GM12878 (cell line): Measurements from ENCODE around the gene LRRC3.

Experiments
- ATF7 ChIP-seq: fragments of 450-650 bp; IDR thresholded peaks from 2 replicates; pipeline ENCODE4 v1.6.1; 2016; ENCODE audit warnings: low read depth, mild to moderate bottlenecking
- BHLHE40 ChIP-seq, 2 experiments: fragments of 450-650 bp in 1 of 2; IDR thresholded peaks; 2 replicates each; pipeline ENCODE4 v1.6.1; 2011 to 2017; ENCODE audit warnings: low read depth in 2 of 2, borderline replicate concordance in 1 of 2, improper control_type of control experiment in 1 of 2, low read length in 1 of 2, mild to moderate bottlenecking in 1 of 2
- EZH2 ChIP-seq: IDR thresholded peaks from 2 replicates; pipeline ENCODE4 v1.6.1; 2012; ENCODE audit warnings: low read depth, mild to moderate bottlenecking, control low read depth, inconsistent platforms, low read length, borderline replicate concordance; ENCODE audit not compliant: control insufficient read depth
- GABPA ChIP-seq: IDR thresholded peaks from 2 replicates; pipeline ENCODE4 v1.6.1; 2014; ENCODE audit warnings: antibody characterized with exemption, low read depth, mild to moderate bottlenecking, inconsistent platforms
- MEF2A ChIP-seq: IDR thresholded peaks from 2 replicates; pipeline ENCODE4 v1.6.1; 2011; ENCODE audit warnings: low read depth, mild to moderate bottlenecking, low read length, moderate library complexity; ENCODE audit not compliant: insufficient read depth
- RUNX3 ChIP-seq: IDR thresholded peaks from 2 replicates; pipeline ENCODE4 v1.6.1; 2012; ENCODE audit warnings: low read length, inconsistent platforms
- SP1 ChIP-seq: IDR thresholded peaks from one replicate; pipeline ENCODE4 v1.6.1; 2011; ENCODE audit warnings: low read depth, low read length
- SUZ12 ChIP-seq: fragments of 200-600 bp; sonication (generic); IDR thresholded peaks from one replicate; pipeline ENCODE4 v1.6.1; 2018; ENCODE audit warnings: antibody characterized with exemption, mild to moderate bottlenecking; ENCODE audit not compliant: unreplicated experiment
- TAF1 ChIP-seq: IDR thresholded peaks from 2 replicates; pipeline ENCODE4 v1.6.1; 2011; ENCODE audit warnings: mild to moderate bottlenecking, low read depth, low read length, borderline replicate concordance
- ZNF274 ChIP-seq: IDR thresholded peaks from one replicate; pipeline ENCODE4 v1.8.0; 2011; ENCODE audit not compliant: insufficient read length, insufficient read depth
- TF ChIP-seq, protein P1 (sequence below): IDR thresholded peaks from 2 replicates; pipeline ENCODE4 v1.6.1; 2012; ENCODE audit warnings: mild to moderate bottlenecking, low read depth, low read length
- TF ChIP-seq, protein P2 (sequence below), 3 experiments: IDR thresholded peaks in 2 of 3; conservative IDR thresholded peaks in 1 of 3; 2 replicates each; pipeline ENCODE4 v1.5.1; 2011; ENCODE audit warnings: low read depth in 3 of 3, low read length in 3 of 3, mild to moderate bottlenecking in 3 of 3, control low read depth in 2 of 3, moderate library complexity in 2 of 3, inconsistent platforms in 1 of 3, mixed read lengths in 1 of 3; ENCODE audit not compliant: control insufficient read depth in 2 of 3, insufficient read depth in 1 of 3; ENCODE audit errors: extremely low read depth in 1 of 3
- TF ChIP-seq, protein P3 (sequence below): fragments of 450-650 bp; IDR thresholded peaks from 2 replicates; pipeline ENCODE4 v1.6.1; 2014; ENCODE audit warnings: mild to moderate bottlenecking

DNA sequence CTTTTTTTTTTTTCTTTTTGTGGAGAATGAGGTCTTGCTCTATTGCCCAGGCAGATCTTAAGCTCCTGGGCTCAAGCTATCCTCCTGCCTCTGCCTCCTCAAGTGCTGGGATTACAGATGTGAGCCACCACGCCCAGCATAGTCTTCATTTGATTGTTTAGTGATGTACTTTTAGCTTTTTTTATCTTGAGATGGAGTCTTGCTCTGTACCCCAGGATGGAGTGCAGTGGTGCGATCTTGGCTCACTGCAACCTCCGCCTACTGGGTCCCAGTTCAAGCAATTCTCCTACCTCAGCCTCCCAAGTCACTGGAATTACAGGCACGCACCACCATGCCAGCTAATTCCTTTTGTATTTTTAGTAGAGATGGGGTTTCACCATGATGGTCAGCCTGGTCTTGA lies 24.0 kb upstream of the LRRC3 start:
- TF ChIP-seq, protein P1, sequence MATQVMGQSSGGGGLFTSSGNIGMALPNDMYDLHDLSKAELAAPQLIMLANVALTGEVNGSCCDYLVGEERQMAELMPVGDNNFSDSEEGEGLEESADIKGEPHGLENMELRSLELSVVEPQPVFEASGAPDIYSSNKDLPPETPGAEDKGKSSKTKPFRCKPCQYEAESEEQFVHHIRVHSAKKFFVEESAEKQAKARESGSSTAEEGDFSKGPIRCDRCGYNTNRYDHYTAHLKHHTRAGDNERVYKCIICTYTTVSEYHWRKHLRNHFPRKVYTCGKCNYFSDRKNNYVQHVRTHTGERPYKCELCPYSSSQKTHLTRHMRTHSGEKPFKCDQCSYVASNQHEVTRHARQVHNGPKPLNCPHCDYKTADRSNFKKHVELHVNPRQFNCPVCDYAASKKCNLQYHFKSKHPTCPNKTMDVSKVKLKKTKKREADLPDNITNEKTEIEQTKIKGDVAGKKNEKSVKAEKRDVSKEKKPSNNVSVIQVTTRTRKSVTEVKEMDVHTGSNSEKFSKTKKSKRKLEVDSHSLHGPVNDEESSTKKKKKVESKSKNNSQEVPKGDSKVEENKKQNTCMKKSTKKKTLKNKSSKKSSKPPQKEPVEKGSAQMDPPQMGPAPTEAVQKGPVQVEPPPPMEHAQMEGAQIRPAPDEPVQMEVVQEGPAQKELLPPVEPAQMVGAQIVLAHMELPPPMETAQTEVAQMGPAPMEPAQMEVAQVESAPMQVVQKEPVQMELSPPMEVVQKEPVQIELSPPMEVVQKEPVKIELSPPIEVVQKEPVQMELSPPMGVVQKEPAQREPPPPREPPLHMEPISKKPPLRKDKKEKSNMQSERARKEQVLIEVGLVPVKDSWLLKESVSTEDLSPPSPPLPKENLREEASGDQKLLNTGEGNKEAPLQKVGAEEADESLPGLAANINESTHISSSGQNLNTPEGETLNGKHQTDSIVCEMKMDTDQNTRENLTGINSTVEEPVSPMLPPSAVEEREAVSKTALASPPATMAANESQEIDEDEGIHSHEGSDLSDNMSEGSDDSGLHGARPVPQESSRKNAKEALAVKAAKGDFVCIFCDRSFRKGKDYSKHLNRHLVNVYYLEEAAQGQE: no peak
- TF ChIP-seq, protein P2, sequence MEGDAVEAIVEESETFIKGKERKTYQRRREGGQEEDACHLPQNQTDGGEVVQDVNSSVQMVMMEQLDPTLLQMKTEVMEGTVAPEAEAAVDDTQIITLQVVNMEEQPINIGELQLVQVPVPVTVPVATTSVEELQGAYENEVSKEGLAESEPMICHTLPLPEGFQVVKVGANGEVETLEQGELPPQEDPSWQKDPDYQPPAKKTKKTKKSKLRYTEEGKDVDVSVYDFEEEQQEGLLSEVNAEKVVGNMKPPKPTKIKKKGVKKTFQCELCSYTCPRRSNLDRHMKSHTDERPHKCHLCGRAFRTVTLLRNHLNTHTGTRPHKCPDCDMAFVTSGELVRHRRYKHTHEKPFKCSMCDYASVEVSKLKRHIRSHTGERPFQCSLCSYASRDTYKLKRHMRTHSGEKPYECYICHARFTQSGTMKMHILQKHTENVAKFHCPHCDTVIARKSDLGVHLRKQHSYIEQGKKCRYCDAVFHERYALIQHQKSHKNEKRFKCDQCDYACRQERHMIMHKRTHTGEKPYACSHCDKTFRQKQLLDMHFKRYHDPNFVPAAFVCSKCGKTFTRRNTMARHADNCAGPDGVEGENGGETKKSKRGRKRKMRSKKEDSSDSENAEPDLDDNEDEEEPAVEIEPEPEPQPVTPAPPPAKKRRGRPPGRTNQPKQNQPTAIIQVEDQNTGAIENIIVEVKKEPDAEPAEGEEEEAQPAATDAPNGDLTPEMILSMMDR (IDR thresholded peaks at IDR 0.05 in 2 of 3, conservative IDR thresholded peaks at IDR 0.05 in 1 of 3; ENCODE audit: control insufficient read depth in 2 of 3, extremely low read depth in 1 of 3, insufficient read depth in 1 of 3, low read depth in 3 of 3, low read length in 3 of 3): no peak
- TF ChIP-seq BHLHE40 (IDR thresholded peaks at IDR 0.05; ENCODE audit: borderline replicate concordance in 1 of 2, low read depth in 2 of 2, low read length in 1 of 2) (no peak), RUNX3 (no peak), ATF7 (no peak), TAF1 (no peak), EZH2 (no peak), ZNF274 (no peak), SP1 (no peak), SUZ12 (no peak), GABPA (no peak), MEF2A (no peak)
- TF ChIP-seq, protein P3, sequence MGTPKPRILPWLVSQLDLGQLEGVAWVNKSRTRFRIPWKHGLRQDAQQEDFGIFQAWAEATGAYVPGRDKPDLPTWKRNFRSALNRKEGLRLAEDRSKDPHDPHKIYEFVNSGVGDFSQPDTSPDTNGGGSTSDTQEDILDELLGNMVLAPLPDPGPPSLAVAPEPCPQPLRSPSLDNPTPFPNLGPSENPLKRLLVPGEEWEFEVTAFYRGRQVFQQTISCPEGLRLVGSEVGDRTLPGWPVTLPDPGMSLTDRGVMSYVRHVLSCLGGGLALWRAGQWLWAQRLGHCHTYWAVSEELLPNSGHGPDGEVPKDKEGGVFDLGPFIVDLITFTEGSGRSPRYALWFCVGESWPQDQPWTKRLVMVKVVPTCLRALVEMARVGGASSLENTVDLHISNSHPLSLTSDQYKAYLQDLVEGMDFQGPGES: no peak
